Esophagus squamous epithelium (tissue), 5 donors: ENCODE results near the gene GP5. TPM values are rescaled to one million over a fixed set of nuclear protein-coding genes. Genes with fewer than 3 reads are reported as not detected.

ENCODE experiments used
- DNase-seq: peaks from one replicate; lab custom pipeline; 2025; lab: John Stamatoyannopoulos, UW
- H3K27ac ChIP-seq, 4 donors: fragments of 200-600 bp; sonication (generic); one replicate each; pipeline ENCODE4 v1.5.1; 2016 to 2019; ENCODE audit warnings: mild to moderate bottlenecking in 1 of 4
- H3K27me3 ChIP-seq, 4 donors: fragments of 200-600 bp; sonication (generic); 1 replicate in 3 of 4; 2 replicates in 1 of 4; pipeline versions ENCODE4 v1.5.1 to v1.6.0; 2017 to 2021; ENCODE audit warnings: antibody characterized with exemption in 1 of 4
- H3K36me3 ChIP-seq, 3 donors: fragments of 200-600 bp; sonication (generic); one replicate each; pipeline ENCODE4 v1.5.1; 2016 to 2019
- H3K4me1 ChIP-seq, 3 donors: fragments of 200-600 bp; sonication (generic); one replicate each; pipeline ENCODE4 v1.5.1; 2017 to 2019
- H3K4me3 ChIP-seq, 4 donors: fragments of 200-600 bp; sonication (generic); 1 replicate in 3 of 4; 2 replicates in 1 of 4; pipeline ENCODE4 v1.5.1; 2016 to 2019; ENCODE audit warnings: mild to moderate bottlenecking in 2 of 4, moderate library complexity in 1 of 4
- H3K9me3 ChIP-seq, 3 donors: fragments of 200-600 bp; sonication (generic); one replicate each; pipeline ENCODE4 v1.5.1; 2016 to 2019
- POLR2A ChIP-seq, 4 donors: fragments of 450-650 bp; IDR thresholded peaks; one replicate each; pipeline ENCODE4 v1.6.1; 2017; ENCODE audit warnings: antibody characterized with exemption in 4 of 4, mild to moderate bottlenecking in 4 of 4, moderate library complexity in 3 of 4
- WGBS, 2 donors: methylation state at CpG; one replicate each; pipeline ENCODE4 v1.1.5; 2018; 5-methylcytosine and 5-hydroxymethylcytosine counted together
- intact Hi-C: fragments of 100-400 bp; cut with DNase I; formaldehyde crosslinking; loops from one replicate; pipeline ENCODE4 v1.15.0; 2022
- total RNA-seq, 4 donors: library from RNA; depleted of rRNA; stranded (reverse); fragments of >200 nt; gene quantifications; one replicate each; pipeline ENCODE4 v1.1.0, GENCODE V29; 2016
- TF ChIP-seq, protein P1 (sequence below), 6 experiments: fragments of 450-650 bp in 4 of 6; fragments of 200-600 bp in 2 of 6; sonication (generic) in 2 of 6; IDR thresholded peaks; one replicate each; pipeline ENCODE4 v1.5.1; 2016 to 2019; ENCODE audit warnings: antibody characterized with exemption in 6 of 6, mild to moderate bottlenecking in 4 of 6, moderate library complexity in 4 of 6
- donor health status: DM: yes; HTN: yes; CAD: no.

The GP5 gene
- total RNA-seq, 4 donors from 2014 or later, result 0.38 TPM; not detected in 3

DNA sequence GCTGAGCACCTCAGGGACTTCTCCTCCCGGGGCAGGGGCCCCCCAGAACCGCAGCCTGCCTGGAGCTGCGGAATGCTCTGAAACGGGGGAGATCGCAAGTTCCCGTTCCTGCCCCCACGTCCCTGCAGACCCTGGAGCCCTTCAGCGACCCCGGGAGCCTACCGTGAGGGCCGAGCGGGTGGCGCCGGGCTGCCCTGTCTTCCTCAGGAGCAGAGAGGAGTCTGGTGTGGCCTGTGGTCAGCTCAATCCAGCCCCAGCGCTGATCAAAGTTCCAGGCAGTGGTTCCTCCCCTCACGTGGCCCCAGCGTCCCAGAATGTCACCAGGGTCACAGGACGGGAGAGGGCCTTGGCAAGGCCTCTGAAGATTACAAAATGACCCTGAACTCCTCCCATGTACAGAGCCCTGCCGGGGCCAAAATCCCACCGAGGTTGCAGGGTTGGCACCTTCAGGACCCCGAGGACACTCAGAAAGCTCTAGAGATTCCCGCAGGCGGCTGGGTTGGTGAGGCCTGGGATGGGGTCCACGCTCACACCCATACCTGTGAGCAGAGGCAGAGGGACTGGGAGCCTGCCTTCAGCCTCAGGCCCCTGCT lies 47.9 kb downstream of the GP5 start, which contains the start of gene CPN2:
TSS of gene CPN2 (minus strand) at position 249 of the 593 bp plus-strand sequence. CDS start 8,626 bp downstream, outside the sequence.
- Histone ChIP-seq H3K9me3 (no peaks in the 10 kb centered on the region), H3K27ac (no peak within 1 kb of the TSS), H3K36me3 (no peaks in the 10 kb centered on the region), H3K4me1 (no peaks in the 10 kb centered on the region), H3K27me3 (peaks cover 0 to 1% (median 0%) of the 10 kb centered on the region in 4 donors), H3K4me3 (no peak within 1 kb of the TSS)
- 80 to 90% methylated on average over 2 to 7 of the region's 24 CpGs for WGBS, 2 donors
- intact Hi-C loops, result no loop called here
- DNase-seq, result no peak
- no peak for TF ChIP-seq POLR2A (IDR thresholded peaks at IDR 0.05)
- TF ChIP-seq, protein P1, sequence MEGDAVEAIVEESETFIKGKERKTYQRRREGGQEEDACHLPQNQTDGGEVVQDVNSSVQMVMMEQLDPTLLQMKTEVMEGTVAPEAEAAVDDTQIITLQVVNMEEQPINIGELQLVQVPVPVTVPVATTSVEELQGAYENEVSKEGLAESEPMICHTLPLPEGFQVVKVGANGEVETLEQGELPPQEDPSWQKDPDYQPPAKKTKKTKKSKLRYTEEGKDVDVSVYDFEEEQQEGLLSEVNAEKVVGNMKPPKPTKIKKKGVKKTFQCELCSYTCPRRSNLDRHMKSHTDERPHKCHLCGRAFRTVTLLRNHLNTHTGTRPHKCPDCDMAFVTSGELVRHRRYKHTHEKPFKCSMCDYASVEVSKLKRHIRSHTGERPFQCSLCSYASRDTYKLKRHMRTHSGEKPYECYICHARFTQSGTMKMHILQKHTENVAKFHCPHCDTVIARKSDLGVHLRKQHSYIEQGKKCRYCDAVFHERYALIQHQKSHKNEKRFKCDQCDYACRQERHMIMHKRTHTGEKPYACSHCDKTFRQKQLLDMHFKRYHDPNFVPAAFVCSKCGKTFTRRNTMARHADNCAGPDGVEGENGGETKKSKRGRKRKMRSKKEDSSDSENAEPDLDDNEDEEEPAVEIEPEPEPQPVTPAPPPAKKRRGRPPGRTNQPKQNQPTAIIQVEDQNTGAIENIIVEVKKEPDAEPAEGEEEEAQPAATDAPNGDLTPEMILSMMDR (IDR thresholded peaks at IDR 0.05), result no peak

DNA sequence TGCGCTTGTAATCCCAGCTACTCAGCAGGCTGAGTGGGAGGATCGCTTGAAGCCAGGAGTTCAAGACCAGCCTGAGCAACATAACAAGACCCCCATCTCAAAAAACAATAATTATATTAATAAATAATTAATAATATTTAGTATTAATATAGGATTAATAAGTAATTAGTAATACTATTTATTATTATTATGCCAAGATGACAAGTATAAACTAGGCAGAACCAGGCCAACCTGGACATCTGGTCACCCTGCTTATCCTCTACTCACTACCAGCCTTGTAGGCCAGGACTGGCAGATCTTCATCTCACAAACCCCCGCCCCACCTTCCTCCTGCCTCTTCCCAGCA lies 48.4 kb downstream of the GP5 start:
- peaks cover 0 to 4% (median 0%) of the 10 kb centered on the region in 4 donors for H3K27me3 ChIP-seq
- no peak overlapping the region for H3K27ac ChIP-seq
- H3K36me3 ChIP-seq, result no peaks in the 10 kb centered on the region
- 51 to 65% methylated on average over 3 of the region's 3 CpGs for WGBS, 2 donors
- H3K4me1 ChIP-seq, result no peaks in the 10 kb centered on the region
- DNase-seq, result no peak
- intact Hi-C loops, result no loop called here
- TF ChIP-seq, protein P1 (IDR thresholded peaks at IDR 0.05), result no peak
- no peak for TF ChIP-seq POLR2A (IDR thresholded peaks at IDR 0.05)
- no peaks in the 10 kb centered on the region for H3K9me3 ChIP-seq
- H3K4me3 ChIP-seq, result no peak overlapping the region

DNA sequence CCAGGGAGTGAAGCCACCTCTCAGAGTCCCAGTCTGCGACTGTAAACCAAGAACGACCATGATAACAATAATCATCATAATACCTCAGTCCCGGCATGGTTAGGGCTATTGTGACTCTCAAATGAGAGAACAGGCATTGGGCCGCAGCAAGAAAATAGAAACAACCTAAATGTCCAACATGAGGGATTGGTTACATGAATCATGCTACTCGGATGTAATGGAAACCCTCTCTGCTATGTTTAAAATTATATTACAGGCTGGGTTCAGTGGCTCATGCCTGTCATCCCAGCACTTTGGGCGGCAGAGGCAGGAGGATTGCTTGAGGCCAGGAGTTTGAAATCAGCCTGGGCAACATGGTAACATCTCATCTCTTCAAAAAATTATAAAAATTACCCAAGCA lies 50.7 kb downstream of the GP5 start:
- TF ChIP-seq, protein P1 (IDR thresholded peaks at IDR 0.05), result no peak
- no peak for TF ChIP-seq POLR2A (IDR thresholded peaks at IDR 0.05)
- Histone ChIP-seq H3K27me3 (peaks cover 0 to 15% (median 0%) of the 10 kb centered on the region in 4 donors), H3K4me3 (no peak overlapping the region), H3K4me1 (no peaks in the 10 kb centered on the region), H3K9me3 (no peaks in the 10 kb centered on the region), H3K27ac (no peak overlapping the region), H3K36me3 (no peaks in the 10 kb centered on the region)
- WGBS, 2 donors, result 62 to 76% methylated on average over 5 to 6 of the region's 6 CpGs
- no peak for DNase-seq
- intact Hi-C loops, result no loop called here

DNA sequence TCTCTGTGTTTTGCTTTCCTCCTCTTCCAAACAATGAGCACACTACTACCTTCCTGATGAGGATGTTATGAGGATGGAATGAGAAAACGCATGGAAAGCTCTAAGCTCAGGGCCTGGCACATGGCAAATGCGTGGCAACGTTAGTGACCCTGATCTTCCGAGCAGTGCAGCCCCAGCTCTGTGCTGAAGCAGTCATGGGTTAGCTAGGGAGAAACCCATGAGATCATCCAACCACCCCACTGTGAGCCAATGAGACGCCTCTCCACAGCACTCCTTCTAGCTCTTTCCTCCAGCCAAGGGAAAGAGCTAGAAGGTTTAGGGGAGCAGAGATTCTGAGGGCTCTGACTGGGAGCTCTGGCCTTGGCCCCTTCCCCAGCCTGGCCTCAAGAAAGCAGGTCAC lies 52.4 kb downstream of the GP5 start:
- Histone ChIP-seq H3K4me1 (no peaks in the 10 kb centered on the region), H3K36me3 (no peaks in the 10 kb centered on the region), H3K4me3 (no peak overlapping the region), H3K9me3 (no peaks in the 10 kb centered on the region), H3K27me3 (peaks cover 0 to 26% (median 0%) of the 10 kb centered on the region in 4 donors), H3K27ac (no peak overlapping the region)
- WGBS, 2 donors, result 70 to 75% methylated on average over 2 to 5 of the region's 5 CpGs
- DNase-seq, result no peak
- TF ChIP-seq, protein P1 (IDR thresholded peaks at IDR 0.05), result no peak
- no peak for TF ChIP-seq POLR2A (IDR thresholded peaks at IDR 0.05)
- intact Hi-C loops, result no loop called here

DNA sequence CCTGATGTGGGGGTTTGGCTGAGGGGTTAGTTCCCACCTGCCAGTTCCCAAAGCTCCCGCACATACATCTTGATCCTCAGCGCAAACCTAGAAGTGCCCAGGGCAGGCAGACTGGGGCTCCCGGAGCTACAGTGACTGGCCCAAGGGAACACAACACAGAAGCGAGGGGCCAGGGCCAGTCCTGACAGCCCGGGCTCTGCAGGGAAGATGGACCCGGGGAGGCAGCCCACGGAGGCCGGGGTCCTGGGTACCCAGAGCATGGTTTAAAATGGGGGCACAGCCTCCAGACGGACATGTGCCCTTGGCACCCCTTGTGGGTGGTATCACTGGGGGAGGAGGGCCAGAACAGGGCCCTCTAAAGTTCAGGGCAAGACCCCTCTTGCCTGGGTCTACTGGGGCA lies 53.0 kb downstream of the GP5 start:
- TF ChIP-seq, protein P1 (IDR thresholded peaks at IDR 0.05), result no peak
- no peak for TF ChIP-seq POLR2A (IDR thresholded peaks at IDR 0.05)
- intact Hi-C loops, result no loop called here
- Histone ChIP-seq H3K4me1 (no peaks in the 10 kb centered on the region), H3K4me3 (no peak overlapping the region), H3K27me3 (peaks cover 0 to 26% (median 0%) of the 10 kb centered on the region in 4 donors), H3K36me3 (no peaks in the 10 kb centered on the region), H3K27ac (no peak overlapping the region), H3K9me3 (no peaks in the 10 kb centered on the region)
- no peak for DNase-seq
- 88% methylated on average over 9 of the region's 9 CpGs; no CpG with 5 or more reads in 1 of the 2 donors for WGBS, 2 donors

Other genes with a start within 250 kb of the GP5 start
- gene CPN2, start 47.9 kb downstream of the GP5 start, total RNA-seq, result not detected
- gene LRRC15, start 29.5 kb downstream of the GP5 start, total RNA-seq, result under 1 TPM in 1 of 4 donors, not detected in 3; 0.38 TPM
- gene ATP13A3, start 87.7 kb upstream of the GP5 start, total RNA-seq, result 100 to 1,000 TPM in 1 of 4 donors, 10 to 100 TPM in 3; 55.6 to 166 (median 94.7) TPM
- 10 to 100 TPM in 1 of 4 donors, 1 to 10 TPM in 3; 4.7 to 11.9 (median 7.6) TPM for gene TMEM44, start 234.2 kb upstream of the GP5 start, total RNA-seq